HepG2 (cell line): ENCODE data around the gene GPT2. TPM values are rescaled to one million over a fixed set of nuclear protein-coding genes. Genes with fewer than 3 reads are reported as not detected.

Source experiments
- ATF3 ChIP-seq: sonication (generic); formaldehyde crosslinking; IDR thresholded peaks from 2 replicates; pipeline ENCODE4 v1.4.0; 2020; ENCODE audit warnings: missing genetic modification reagents
- ELK4 ChIP-seq: sonication (generic); formaldehyde crosslinking; IDR thresholded peaks from 2 replicates; pipeline ENCODE4 v1.9.0; 2021; ENCODE audit warnings: missing genetic modification reagents, borderline replicate concordance
- HNF4A ChIP-seq: sonication (generic); formaldehyde crosslinking; IDR thresholded peaks from 2 replicates; pipeline ENCODE4 v1.4.0; 2020; ENCODE audit warnings: missing genetic modification reagents
- KMT2B ChIP-seq: IDR thresholded peaks from 2 replicates; pipeline ENCODE4 v1.6.1; 2016; ENCODE audit warnings: missing genetic modification reagents, missing compliant biosample characterization
- MNT ChIP-seq: fragments of 450-650 bp; IDR thresholded peaks from 2 replicates; pipeline ENCODE4 v1.6.1; 2016
- MZF1 ChIP-seq: sonication (generic); formaldehyde crosslinking; IDR thresholded peaks from 2 replicates; pipeline ENCODE4 v1.8.1; 2023; ENCODE audit warnings: mild to moderate bottlenecking, missing genetic modification reagents, borderline replicate concordance
- SKI ChIP-seq: fragments of 450-650 bp; IDR thresholded peaks from one replicate; pipeline ENCODE4 v1.6.1; 2018; ENCODE audit warnings: mild to moderate bottlenecking; ENCODE audit not compliant: partially characterized antibody
- SRSF9 ChIP-seq: fragments of 200-400 bp; formaldehyde crosslinking; IDR thresholded peaks from 2 replicates; pipeline ENCODE4 v1.6.1; 2018; ENCODE audit warnings: borderline replicate concordance, mild to moderate bottlenecking, low read depth, low read length; ENCODE audit not compliant: insufficient read depth, poor library complexity, severe bottlenecking
- THAP8 ChIP-seq: sonication (generic); formaldehyde crosslinking; IDR thresholded peaks from 2 replicates; pipeline ENCODE4 v1.5.1; 2020; ENCODE audit warnings: missing genetic modification reagents, mild to moderate bottlenecking, borderline replicate concordance
- ZBTB21 ChIP-seq: sonication (generic); formaldehyde crosslinking; IDR thresholded peaks from 2 replicates; pipeline ENCODE4 v1.4.0; 2020; ENCODE audit warnings: missing genetic modification reagents
- ZBTB38 ChIP-seq: sonication (generic); formaldehyde crosslinking; IDR thresholded peaks from 2 replicates; pipeline ENCODE4 v1.5.1; 2020; ENCODE audit warnings: mild to moderate bottlenecking, missing genetic modification reagents
- ZHX1 ChIP-seq: sonication (generic); formaldehyde crosslinking; IDR thresholded peaks from 2 replicates; pipeline ENCODE4 v1.8.1; 2022; ENCODE audit warnings: low read depth, mild to moderate bottlenecking, missing genetic modification reagents
- ZNF235 ChIP-seq: sonication (generic); formaldehyde crosslinking; IDR thresholded peaks from 2 replicates; pipeline ENCODE4 v1.8.1; 2023; ENCODE audit warnings: mild to moderate bottlenecking, missing genetic modification reagents, borderline replicate concordance
- ZNF496 ChIP-seq: sonication (generic); formaldehyde crosslinking; IDR thresholded peaks from 2 replicates; pipeline ENCODE4 v1.8.1; 2023; ENCODE audit warnings: mild to moderate bottlenecking, moderate library complexity, missing genetic modification reagents; ENCODE audit not compliant: insufficient replicate concordance
- ZNF510 ChIP-seq: sonication (generic); formaldehyde crosslinking; IDR thresholded peaks from 2 replicates; pipeline ENCODE4 v1.4.0; 2020; ENCODE audit warnings: low read depth, mild to moderate bottlenecking, missing genetic modification reagents
- ZNF563 ChIP-seq: sonication (generic); formaldehyde crosslinking; IDR thresholded peaks from 2 replicates; pipeline ENCODE4 v1.8.0; 2022; ENCODE audit warnings: mild to moderate bottlenecking, moderate library complexity, missing genetic modification reagents
- ZNF629 ChIP-seq: sonication (generic); formaldehyde crosslinking; conservative IDR thresholded peaks from 2 replicates; pipeline ENCODE4 v1.5.0; 2020; ENCODE audit warnings: missing genetic modification reagents
- ZNF674 ChIP-seq: sonication (generic); formaldehyde crosslinking; IDR thresholded peaks from 2 replicates; pipeline ENCODE4 v1.5.0; 2020; ENCODE audit warnings: low read depth, mild to moderate bottlenecking, missing genetic modification reagents
- ZNF687 ChIP-seq: sonication (generic); formaldehyde crosslinking; IDR thresholded peaks from 2 replicates; pipeline ENCODE4 v1.5.1; 2020; ENCODE audit warnings: mild to moderate bottlenecking, missing genetic modification reagents, moderate library complexity
- ZNF777 ChIP-seq: sonication (generic); formaldehyde crosslinking; IDR thresholded peaks from 2 replicates; pipeline ENCODE4 v1.4.0; 2020; ENCODE audit warnings: missing genetic modification reagents
- polyA plus RNA-seq, 8 experiments: library from polyadenylated mRNA; depleted of rRNA in 3 of 8; stranded (reverse) in 7 of 8; unstranded in 1 of 8; fragments of >200 nt; fragmentation: Illumina TruSeq in 4 of 8; extraction: Trizol in 4 of 8; gene quantifications; 2 replicates each; pipeline versions ENCODE4 v1.2.1 to v1.2.3, GENCODE V29; 2011 to 2016; ENCODE audit warnings: low read depth in 4 of 8, missing spikeins in 1 of 8, mixed read lengths in 1 of 8; ENCODE audit not compliant: insufficient read depth in 1 of 8
- total RNA-seq, 5 experiments: library from RNA; depleted of rRNA; stranded (reverse); fragments of >200 nt; fragmentation: Illumina TruSeq; extraction: Trizol; gene quantifications; 2 replicates each; pipeline ENCODE4 v1.2.3, GENCODE V29; 2016; ENCODE audit warnings: low read depth in 1 of 5

The GPT2 gene
- total and polyA plus RNA-seq, 2 of the 13 experiments (the other 11 are each of a cell fraction or from before 2014, with no cell fraction given), result 138 to 267 TPM

- TF ChIP-seq ZHX1 (no peak), ELK4 (no peak), ZNF777 (CRISPR knock-in tag) (no peak), HNF4A (CRISPR knock-in tag) (peak; percentile 59), ZNF510 (CRISPR knock-in tag) (no peak), ATF3 (CRISPR knock-in tag) (peak; percentile 88), SKI (peak; percentile 49), ZNF235 (no peak), ZBTB21 (no peak), KMT2B (no peak), MZF1 (CRISPR knock-in tag) (no peak), ZNF629 (CRISPR knock-in tag) (0 out of 2 replicates have a peak, but pooled peaks have one; percentile 14), THAP8 (CRISPR knock-in tag) (no peak), MNT (no peak), ZNF496 (CRISPR knock-in tag) (no peak), ZNF563 (CRISPR knock-in tag) (no peak), ZNF687 (CRISPR knock-in tag) (no peak), SRSF9 (no peak), ZNF674 (CRISPR knock-in tag) (no peak), ZBTB38 (CRISPR knock-in tag) (0 out of 2 replicates have a peak, but pooled peaks have one; percentile 20)
These were observed 17.9 kb upstream of the GPT2 start (continued) for GRCh38 chr16:46866286-46866685.
